H7 (cell line): ENCODE data around the gene XAB2. TPM values are rescaled to one million over a fixed set of nuclear protein-coding genes. Genes with fewer than 3 reads are reported as not detected.
"Not testable (repeated sequence)": the region's sequence is repeated elsewhere in the genome, so short reads cannot be mapped to it uniquely, and the experiment has no call there.

ENCODE experiments used
- DNase-seq: peaks from one replicate; pipeline ENCODE4 v3.0.0; 2012
- H3K27me3 ChIP-seq: 2 replicates; pipeline ENCODE4 v1.6.0; 2011; ENCODE audit warnings: mild to moderate bottlenecking, low read length; ENCODE audit not compliant: control insufficient read depth, insufficient read depth
- H3K36me3 ChIP-seq: replicated peaks from 2 replicates; pipeline ENCODE4 v1.5.1; 2011; ENCODE audit warnings: low read length; ENCODE audit not compliant: control insufficient read depth, insufficient read depth
- H3K4me3 ChIP-seq: 2 replicates; pipeline ENCODE4 v1.5.1; 2011; ENCODE audit warnings: low read depth, mild to moderate bottlenecking, control low read depth, low read length, moderate library complexity; ENCODE audit not compliant: insufficient read depth
- total RNA-seq: library from RNA; depleted of rRNA; stranded (reverse); fragments of >200 nt; shearing (Covaris generic); gene quantifications from 2 replicates; pipeline ENCODE4 v1.2.3, GENCODE V29; 2014

Gene XAB2
- total RNA-seq, 1 experiment from 2014 or later = 79.6 TPM

DNA sequence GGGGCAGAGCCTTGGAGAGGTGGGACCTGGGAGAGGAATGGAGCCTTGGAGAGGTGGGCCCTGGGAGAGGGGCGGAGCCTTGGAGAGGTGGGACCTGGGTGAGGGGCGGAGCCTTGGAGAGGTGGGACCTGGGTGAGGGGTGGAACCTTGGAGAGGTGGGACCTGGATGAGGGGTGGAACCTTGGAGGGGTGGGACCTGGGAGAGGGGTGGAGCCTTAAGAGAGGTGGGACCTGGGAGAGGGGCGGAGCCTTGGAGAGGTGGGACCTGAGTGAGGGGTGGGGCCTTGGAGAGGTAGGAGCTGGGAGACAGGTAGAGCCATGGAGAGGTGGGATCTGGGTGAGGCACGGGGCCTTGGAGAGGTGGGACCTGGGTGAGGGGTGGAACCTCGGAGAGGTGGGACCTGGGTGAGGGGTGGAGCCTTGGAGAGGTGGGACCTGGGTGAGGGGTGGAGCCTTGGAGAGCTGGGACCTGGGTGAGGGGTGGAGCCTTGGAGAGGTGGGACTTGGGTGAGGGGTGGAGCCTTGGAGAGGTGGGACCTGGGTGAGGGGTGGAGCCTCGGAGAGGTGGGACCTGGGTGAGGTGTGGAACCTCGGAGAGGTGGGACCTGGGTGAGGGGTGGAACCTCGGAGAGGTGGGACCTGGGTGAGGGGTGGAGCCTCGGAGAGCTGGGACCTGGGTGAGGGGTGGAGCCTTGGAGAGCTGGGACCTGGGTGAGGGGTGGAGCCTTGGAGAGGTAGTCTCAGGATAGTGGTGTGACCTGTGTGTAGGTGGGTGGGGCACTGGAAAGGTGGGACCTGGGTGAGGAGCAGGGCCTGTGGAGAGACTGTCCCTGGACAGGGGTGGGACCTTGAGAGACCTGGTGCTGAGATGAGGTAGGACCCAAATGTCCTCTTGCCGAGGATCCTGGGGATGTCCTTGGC lies 14.5 kb upstream of the XAB2 start:
- not testable (repeated sequence) for H3K36me3 ChIP-seq, H3K4me3 ChIP-seq, H3K27me3 ChIP-seq
- DNase-seq = peak; percentile 92

GRCh38 chr19:7643031-7643415 lies 13.7 kb upstream of the XAB2 start:
- no peak for DNase-seq
- no peak overlapping the region for H3K4me3 ChIP-seq
- peaks cover 3% of the 10 kb centered on the region for H3K36me3 ChIP-seq
- H3K27me3 ChIP-seq = no peaks in the 10 kb centered on the region

- Histone ChIP-seq H3K4me3 (no peak overlapping the region), H3K36me3 (peaks cover 3% of the 10 kb centered on the region), H3K27me3 (no peaks in the 10 kb centered on the region; the same call in 1 of the 2 replicates)
- DNase-seq = no peak
These were observed 13.1 kb upstream of the XAB2 start for GRCh38 chr19:7642295-7643030.

DNA sequence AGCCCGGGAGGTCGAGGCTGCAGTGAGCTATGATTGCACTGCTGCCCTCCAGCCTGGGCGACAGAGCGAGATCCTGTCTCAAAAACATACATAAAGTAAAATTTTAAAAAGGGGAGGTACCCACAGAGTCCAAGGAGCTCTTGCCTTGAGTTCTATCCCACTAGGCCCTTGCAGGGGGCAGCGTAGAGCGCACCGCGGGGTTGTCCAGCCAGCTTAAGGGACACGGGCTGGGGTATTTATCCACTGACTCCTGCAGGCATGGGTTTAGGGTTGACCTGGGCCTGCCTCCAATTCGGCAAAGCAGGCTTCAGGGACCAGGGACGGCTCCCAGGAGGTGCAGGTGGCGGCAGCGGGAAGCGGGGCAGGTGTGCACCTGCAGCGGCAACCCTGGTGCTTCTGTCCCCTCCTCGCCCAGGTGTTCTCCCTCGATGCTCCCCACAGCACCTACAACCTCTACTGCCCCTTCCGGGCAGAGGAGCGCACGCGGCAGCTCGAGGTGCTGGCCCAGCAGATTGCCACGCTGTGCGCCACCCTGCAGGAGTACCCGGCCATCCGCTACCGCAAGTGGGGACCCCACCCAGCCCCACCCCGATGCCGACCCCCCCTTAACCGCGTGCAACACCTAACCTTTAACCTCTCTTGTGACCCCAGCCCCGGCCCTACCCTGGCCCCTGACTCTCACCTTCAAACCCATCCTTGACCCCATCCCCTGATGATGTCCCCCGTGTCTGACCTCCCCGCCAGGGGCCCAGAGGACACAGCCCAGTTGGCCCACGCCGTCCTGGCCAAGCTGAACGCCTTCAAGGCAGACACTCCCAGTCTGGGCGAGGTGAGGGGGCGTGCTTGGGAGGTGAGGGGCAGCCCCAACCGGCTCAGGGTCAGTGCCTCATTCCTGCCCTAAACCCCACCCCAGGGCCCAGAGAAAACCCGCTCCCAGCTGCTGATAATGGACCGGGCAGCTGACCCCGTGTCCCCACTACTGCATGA lies 12.2 kb upstream of the XAB2 start:
- no peak overlapping the region for H3K4me3 ChIP-seq
- H3K27me3 ChIP-seq = peaks cover 2% of the 10 kb centered on the region; the same call in 1 of the 2 replicates
- peak; percentile 79 for DNase-seq
- peaks cover 3% of the 10 kb centered on the region for H3K36me3 ChIP-seq

DNA sequence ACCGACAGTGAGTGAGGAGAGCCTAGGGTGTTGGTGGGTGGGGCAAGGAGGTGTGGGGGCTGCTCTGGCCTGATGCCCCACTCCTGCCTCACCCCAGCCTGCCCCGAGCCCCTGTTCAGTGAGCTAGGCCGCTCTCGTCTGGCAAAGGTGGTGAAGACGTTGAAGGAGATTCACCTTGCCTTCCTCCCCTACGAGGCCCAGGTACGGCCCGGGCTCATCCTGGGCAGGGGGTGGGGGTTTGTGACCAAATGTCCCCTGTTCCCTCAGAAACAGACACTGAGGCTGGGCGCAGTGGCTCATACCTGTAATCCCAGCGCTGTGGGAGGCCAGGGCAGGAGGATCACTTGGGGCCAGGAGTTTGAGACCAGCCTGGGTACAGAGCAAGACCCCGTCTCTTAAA lies 11.5 kb upstream of the XAB2 start:
- Histone ChIP-seq H3K36me3 (peaks cover 3% of the 10 kb centered on the region), H3K4me3 (no peak overlapping the region), H3K27me3 (peaks cover 9% of the 10 kb centered on the region)
- DNase-seq = no peak

- no peak overlapping the region for H3K4me3 ChIP-seq
- H3K36me3 ChIP-seq = peaks cover 3% of the 10 kb centered on the region
- DNase-seq = no peak
- peaks cover 15% of the 10 kb centered on the region for H3K27me3 ChIP-seq
These were observed 10.6 kb upstream of the XAB2 start for GRCh38 chr19:7639863-7640348.

- peaks cover 19% of the 10 kb centered on the region for H3K27me3 ChIP-seq
- peaks cover 3% of the 10 kb centered on the region for H3K36me3 ChIP-seq
- H3K4me3 ChIP-seq = no peak overlapping the region
- no peak for DNase-seq
These were observed 9.6 kb upstream of the XAB2 start for GRCh38 chr19:7638802-7639465.

- Histone ChIP-seq H3K36me3 (peaks cover 3% of the 10 kb centered on the region), H3K27me3 (peaks cover 19% of the 10 kb centered on the region), H3K4me3 (peak overlapping the region; percentile 58)
- DNase-seq = peak; percentile 81
These were observed 8.3 kb upstream of the XAB2 start for GRCh38 chr19:7637374-7638256.

GRCh38 chr19:7636691-7637373 lies 7.5 kb upstream of the XAB2 start, which contains the start of gene STXBP2:
Gene STXBP2 (plus strand): TSS chr19:7637110. CDS start chr19:7637150, 40 bp downstream.
- Histone ChIP-seq H3K27me3 (peaks cover 19% of the 10 kb centered on the region), H3K36me3 (peaks cover 3% of the 10 kb centered on the region), H3K4me3 (peak within 1 kb of the TSS; percentile 58)
- peak; percentile 100 for DNase-seq

DNA sequence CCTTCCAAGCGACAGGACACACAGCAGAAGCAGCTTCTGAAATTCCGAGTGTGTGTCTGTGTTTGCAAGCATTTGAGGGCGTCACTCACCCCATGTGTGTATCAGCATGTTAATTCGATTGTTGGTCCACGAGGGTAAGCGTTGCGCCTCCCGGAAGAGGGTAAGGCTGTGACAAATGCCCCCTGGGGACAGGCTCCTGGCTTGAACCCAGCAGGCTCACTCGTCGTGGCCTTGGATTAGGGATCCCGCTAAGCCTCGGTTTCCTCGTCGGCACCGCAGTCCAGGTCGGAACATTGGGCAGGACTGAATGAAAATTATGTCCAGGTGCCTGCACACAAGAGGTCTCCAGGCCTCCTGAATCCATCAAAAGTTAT lies 7.0 kb upstream of the XAB2 start:
- no peak overlapping the region for H3K4me3 ChIP-seq
- no peak for DNase-seq
- peaks cover 3% of the 10 kb centered on the region for H3K36me3 ChIP-seq
- peaks cover 19% of the 10 kb centered on the region for H3K27me3 ChIP-seq

DNA sequence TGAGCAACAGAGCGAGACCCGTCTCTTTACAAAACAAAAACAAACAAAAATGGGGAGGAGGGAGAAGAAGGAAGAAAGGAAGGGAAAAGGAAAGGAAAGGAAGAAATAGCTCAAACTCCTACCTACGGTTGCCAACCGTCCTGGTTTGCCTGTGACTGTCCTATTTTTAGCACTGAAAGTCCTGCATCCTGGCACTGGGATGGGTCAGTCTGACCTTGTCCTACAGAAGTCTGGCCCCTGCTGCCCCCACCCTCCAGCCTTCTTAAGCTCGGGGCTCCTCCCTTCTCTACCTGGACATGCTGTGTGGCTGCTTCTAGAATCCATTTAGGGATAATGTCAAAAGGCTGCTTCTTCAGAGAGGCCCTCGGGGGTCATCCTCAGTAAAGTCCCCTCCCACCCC lies 6.3 kb upstream of the XAB2 start:
- peaks cover 3% of the 10 kb centered on the region for H3K36me3 ChIP-seq
- H3K27me3 ChIP-seq = peaks cover 19% of the 10 kb centered on the region
- no peak for DNase-seq
- no peak overlapping the region for H3K4me3 ChIP-seq

DNA sequence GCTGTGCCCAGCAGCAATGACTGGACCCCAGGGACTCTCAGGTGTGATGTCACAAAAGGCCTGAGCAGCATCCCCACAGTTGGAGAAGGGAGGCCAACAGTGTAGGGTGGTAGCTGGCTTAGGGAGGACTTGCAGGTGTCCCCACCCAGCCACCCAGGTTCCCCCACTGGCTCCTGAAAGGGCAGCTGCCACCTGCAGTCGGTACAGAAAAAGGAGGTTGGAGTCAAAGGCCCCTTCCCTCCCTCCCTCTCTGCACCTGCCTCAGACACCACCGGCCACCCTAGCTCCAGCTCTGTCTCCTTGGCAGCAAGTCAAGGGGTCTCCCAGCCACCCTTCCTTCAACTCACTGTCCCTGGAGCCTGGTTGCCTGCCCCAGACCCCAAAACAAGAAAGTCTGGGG lies 4.4 kb upstream of the XAB2 start, which contains the start of gene PCP2:
Gene PCP2, minus strand, starts transcription at position 22 of the 400 bp plus-strand sequence. CDS start 262 bp downstream, outside the sequence.
- H3K36me3 ChIP-seq = no peaks in the 10 kb centered on the region; the same call in 1 of the 2 replicates
- no peak for DNase-seq
- peaks cover 19% of the 10 kb centered on the region for H3K27me3 ChIP-seq
- no peak within 1 kb of the TSS for H3K4me3 ChIP-seq
